DND-41 (cell line): Measurements from ENCODE around the gene CDH5.

Experiments
- CTCF ChIP-seq: IDR thresholded peaks from 2 replicates; pipeline ENCODE4 v1.5.1; 2012; ENCODE audit warnings: borderline replicate concordance, low read length, moderate library complexity, mild to moderate bottlenecking; ENCODE audit not compliant: poor library complexity, severe bottlenecking; ENCODE audit errors: extremely low read depth
- EZH2 ChIP-seq: IDR thresholded peaks from 3 replicates; pipeline ENCODE4 v1.6.1; 2012; ENCODE audit warnings: borderline replicate concordance, low read depth, mild to moderate bottlenecking, moderate library complexity, low read length, inconsistent platforms; ENCODE audit not compliant: severe bottlenecking

DNA sequence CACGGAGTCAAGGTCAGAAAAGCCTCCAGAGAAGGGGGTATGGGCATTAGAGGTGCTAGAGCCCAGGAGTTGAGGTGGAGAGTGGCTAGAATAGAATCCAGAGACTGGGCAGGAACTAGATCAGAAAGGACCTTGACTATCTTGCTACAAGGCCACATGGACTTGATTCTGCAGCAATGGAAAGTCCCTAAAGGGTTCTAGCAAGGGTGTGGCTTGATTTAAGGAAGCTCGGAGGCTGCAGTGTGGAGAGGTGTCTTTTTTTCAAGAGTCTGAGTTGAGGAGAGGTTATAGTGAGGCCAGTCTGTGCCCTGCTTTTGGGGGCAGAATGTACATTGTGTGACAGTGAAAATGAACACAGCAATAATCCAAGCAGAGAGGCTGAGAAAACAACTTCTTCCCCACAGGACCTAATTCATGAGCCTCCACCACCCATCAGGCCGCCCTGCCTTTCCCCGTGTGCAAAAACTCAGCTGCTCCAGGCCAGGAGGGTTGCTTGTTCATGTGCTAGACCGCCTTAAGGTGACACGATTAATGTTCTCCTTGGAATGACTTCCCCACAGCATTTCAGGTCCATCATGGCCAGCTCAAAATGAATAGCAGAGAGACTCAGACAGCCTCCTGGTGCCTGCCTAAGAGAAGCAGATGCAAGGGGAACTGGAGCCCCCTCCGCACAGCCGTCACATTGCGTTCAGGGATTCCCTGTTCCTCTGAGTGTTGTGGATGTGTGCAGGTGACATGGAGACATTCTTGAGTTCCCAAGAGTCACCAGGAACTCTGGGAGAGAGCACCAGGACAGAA is 51.9 kb downstream of the CDH5 start:
- TF ChIP-seq CTCF (no peak), EZH2 (no peak)
